Pancreas (tissue), 10 donors: ENCODE measurements around the gene CRYBB1. TPM values are rescaled to one million over a fixed set of nuclear protein-coding genes. Genes with fewer than 3 reads are reported as not detected.

Experiments
- ATAC-seq, 4 donors: fragments of 200-7000 bp; cut with Tn5 transposase; one replicate each; pipeline versions ENCODE4 v1.8.0 to v1.9.1; 2020; ENCODE audit warnings: mild to moderate bottlenecking in 4 of 4, moderate library complexity in 4 of 4
- DNase-seq, 6 donors: peaks; one replicate each; pipeline ENCODE4 v3.0.0-alpha.2; 2020
- FAIRE-seq: peaks from 2 replicates; lab custom pipeline; 2012; peaks lifted over from hg19 to GRCh38; lab: Jason Lieb, UNC
- H3K27ac ChIP-seq, 4 donors: fragments of 200-600 bp; sonication (generic); 1 replicate in 3 of 4; 2 replicates in 1 of 4; pipeline versions ENCODE4 v1.5.0 to v1.8.0; 2020
- H3K27me3 ChIP-seq, 4 donors: fragments of 200-600 bp; one replicate each; pipeline ENCODE4 v1.8.0; 2021
- H3K36me3 ChIP-seq, 3 donors: fragments of 200-600 bp; sonication (generic) in 1 of 3; one replicate each; pipeline versions ENCODE4 v1.5.0 to v1.8.0; 2020 to 2021
- H3K4me1 ChIP-seq, 3 donors: fragments of 200-600 bp; one replicate each; pipeline ENCODE4 v1.8.0; 2021
- H3K4me3 ChIP-seq, 4 donors: fragments of 200-600 bp; sonication (generic) in 2 of 4; one replicate each; pipeline versions ENCODE4 v1.5.0 to v1.8.0; 2020 to 2021
- H3K9me3 ChIP-seq, 4 donors: fragments of 200-600 bp; one replicate each; pipeline ENCODE4 v1.8.0; 2021
- WGBS, 2 donors: extraction: QIAGEN DNeasy Blood & Tissue Kit; methylation state at CpG; one replicate each; pipeline ENCODE4 v1.1.7; 2013; 5-methylcytosine and 5-hydroxymethylcytosine counted together
- intact Hi-C, 3 donors: fragments of 100-400 bp; cut with DNase I; formaldehyde crosslinking; loops; one replicate each; pipeline versions ENCODE4 v1.11.1 to v1.14.2; 2022
- polyA plus RNA-seq, 2 donors: library from polyadenylated mRNA; stranded (reverse); fragments of 200-250 nt; gene quantifications; one replicate each; pipeline ENCODE4 v1.2.3, GENCODE V29; 2013
- total RNA-seq, 6 donors: library from RNA; stranded (reverse); fragmentation: NEBNext Ultra II Directional in 4 of 6; extraction: Animal tissue kit (Norgen Biotek cat#: 25700) in 4 of 6; gene quantifications; one replicate each; pipeline versions ENCODE4 v1.2.1 to v1.2.4, GENCODE V29; 2021 to 2023
- TF ChIP-seq, protein P1 (sequence below), 4 donors: fragments of 200-600 bp; sonication (generic) in 3 of 4; IDR thresholded peaks; one replicate each; pipeline versions ENCODE4 v1.5.0 to v1.8.0; 2021; ENCODE audit warnings: antibody characterized with exemption in 4 of 4
- donor health status: healthy with polysubstance abuse.
- donor health status: DM: no; HTN: no; CAD: no; lungs with moderate emphysema.
- donor health status: DM: no; HTN: no; CAD: no.
- donor health status: control.
- donor health status: control.
- donor health status: Bipolar disorder and iron deficiency.
- donor health status: DM: yes; HTN: yes; CAD: no.
- donor health status: DM: no; HTN: no; CAD: no.
- donor health status: DM: no; HTN: no; CAD: no.
- donor health status: DM: yes; HTN: yes; CAD: no.

Gene CRYBB1
- total and polyA plus RNA-seq, 8 donors = 0.14 to 0.66 (median 0.34) TPM; not detected in 3

DNA sequence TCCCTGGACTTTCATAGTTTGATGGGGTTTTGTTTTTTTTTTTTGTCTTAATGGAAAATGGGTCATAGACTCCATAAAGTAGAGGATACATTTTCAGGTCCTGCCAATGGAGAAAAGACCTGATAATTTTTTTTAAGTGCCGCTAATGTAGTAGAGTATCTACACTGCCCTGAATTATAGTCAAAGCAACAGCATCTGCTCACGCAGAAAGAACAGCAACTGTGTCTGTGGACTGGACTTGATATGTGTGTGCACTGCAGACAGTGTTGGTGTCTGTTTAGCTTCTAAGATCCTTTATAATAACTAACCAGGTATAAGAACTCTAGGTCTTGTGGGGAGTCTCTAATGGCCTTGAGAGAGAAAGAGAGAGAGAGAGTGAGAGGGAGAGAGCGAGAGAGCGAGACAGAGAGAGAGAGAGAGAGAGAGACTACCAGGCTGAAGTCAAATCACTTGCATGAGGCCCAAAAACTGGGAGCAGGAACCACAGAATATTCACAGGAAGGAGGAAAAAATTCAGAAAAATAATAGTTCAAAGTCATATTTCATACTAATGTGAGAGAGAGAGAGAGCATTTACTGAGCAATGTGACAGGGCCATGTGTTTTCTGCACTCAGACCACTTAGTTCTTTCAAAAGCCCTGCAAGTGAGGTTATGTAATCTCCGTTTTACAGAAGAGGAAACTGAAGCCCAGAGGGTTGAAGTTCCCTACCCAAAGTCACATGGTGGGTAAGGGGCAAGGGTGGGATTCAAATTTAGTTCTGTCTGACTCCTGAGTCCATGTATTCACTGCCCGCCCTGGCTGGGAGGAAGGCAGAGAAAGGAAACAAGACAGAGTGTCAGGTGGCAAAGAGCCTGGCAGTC, 30.9 kb upstream of the CRYBB1 start:
- no peaks in the 10 kb centered on the region for H3K9me3 ChIP-seq
- no peaks in the 10 kb centered on the region for H3K27me3 ChIP-seq
- no peaks in the 10 kb centered on the region for H3K36me3 ChIP-seq
- TF ChIP-seq, protein P1, sequence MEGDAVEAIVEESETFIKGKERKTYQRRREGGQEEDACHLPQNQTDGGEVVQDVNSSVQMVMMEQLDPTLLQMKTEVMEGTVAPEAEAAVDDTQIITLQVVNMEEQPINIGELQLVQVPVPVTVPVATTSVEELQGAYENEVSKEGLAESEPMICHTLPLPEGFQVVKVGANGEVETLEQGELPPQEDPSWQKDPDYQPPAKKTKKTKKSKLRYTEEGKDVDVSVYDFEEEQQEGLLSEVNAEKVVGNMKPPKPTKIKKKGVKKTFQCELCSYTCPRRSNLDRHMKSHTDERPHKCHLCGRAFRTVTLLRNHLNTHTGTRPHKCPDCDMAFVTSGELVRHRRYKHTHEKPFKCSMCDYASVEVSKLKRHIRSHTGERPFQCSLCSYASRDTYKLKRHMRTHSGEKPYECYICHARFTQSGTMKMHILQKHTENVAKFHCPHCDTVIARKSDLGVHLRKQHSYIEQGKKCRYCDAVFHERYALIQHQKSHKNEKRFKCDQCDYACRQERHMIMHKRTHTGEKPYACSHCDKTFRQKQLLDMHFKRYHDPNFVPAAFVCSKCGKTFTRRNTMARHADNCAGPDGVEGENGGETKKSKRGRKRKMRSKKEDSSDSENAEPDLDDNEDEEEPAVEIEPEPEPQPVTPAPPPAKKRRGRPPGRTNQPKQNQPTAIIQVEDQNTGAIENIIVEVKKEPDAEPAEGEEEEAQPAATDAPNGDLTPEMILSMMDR (IDR thresholded peaks at IDR 0.05) = no peak
- H3K4me1 ChIP-seq = peaks cover 0 to 2% (median 0%) of the 10 kb centered on the region in 3 donors
- FAIRE-seq (no peak), ATAC-seq (no peak), DNase-seq (no peak)
- intact Hi-C loops = no loop called here
- H3K27ac ChIP-seq = no peak overlapping the region
- no peak overlapping the region for H3K4me3 ChIP-seq
- WGBS, 2 donors = 69 to 81% methylated on average over 6 of the region's 6 CpGs

DNA sequence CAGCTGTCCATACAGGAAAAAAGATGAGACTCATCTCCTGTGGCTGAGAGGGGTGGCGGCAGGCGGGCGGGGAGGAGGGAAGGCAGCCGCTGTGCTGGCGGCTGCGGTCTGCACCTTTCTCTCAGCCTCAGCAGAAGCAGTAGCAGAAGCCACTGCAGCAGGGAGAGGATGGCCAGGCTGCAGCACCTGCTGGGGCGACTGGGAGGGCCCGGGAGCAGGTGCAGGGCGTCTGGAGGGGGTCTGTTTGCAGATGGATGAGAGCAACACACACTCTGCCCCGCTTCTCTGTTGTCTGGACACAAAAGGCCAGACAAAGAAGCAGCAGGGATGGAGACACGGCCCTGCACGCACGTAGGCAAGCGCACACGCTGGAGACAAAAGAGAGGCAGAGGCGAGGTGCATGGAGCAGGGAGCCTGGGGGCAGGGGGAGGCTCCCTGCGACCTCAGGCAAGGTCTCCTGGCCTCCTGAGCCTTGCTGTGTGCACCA, 30.2 kb upstream of the CRYBB1 start:
- ATAC-seq (no peak), DNase-seq (no peak), FAIRE-seq (no peak)
- intact Hi-C loops = no loop called here
- Histone ChIP-seq H3K4me3 (no peak overlapping the region), H3K27me3 (no peaks in the 10 kb centered on the region), H3K27ac (no peak overlapping the region), H3K4me1 (peaks cover 0 to 2% (median 0%) of the 10 kb centered on the region in 3 donors), H3K9me3 (no peaks in the 10 kb centered on the region), H3K36me3 (no peaks in the 10 kb centered on the region)
- TF ChIP-seq, protein P1 (IDR thresholded peaks at IDR 0.05) = no peak
- WGBS, 2 donors = 41 to 44% methylated on average over 17 of the region's 17 CpGs

DNA sequence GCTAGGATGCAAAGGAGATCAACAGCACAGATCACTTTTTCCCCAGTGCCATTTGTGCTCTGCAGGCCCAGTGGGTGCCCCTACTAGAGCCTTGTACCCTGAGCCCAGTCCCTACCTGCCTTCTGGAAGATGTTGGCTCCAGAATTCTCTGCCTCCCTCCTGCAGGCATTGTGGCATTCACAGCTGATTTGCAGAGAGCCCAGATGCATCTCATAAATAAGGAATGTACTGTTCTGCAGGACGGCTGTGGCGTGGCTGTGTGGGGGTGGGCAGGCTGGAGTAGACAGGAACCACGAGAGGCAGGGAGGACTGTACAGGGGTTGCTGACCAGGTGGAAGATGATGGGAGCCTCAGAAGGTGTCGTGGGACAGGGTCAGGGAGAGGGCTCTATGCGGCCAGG, 28.3 kb upstream of the CRYBB1 start:
- Histone ChIP-seq H3K27me3 (no peaks in the 10 kb centered on the region), H3K36me3 (no peaks in the 10 kb centered on the region), H3K4me3 (no peak overlapping the region), H3K27ac (no peak overlapping the region), H3K9me3 (no peaks in the 10 kb centered on the region), H3K4me1 (peaks cover 0 to 2% (median 0%) of the 10 kb centered on the region in 3 donors)
- no peak for ATAC-seq
- TF ChIP-seq, protein P1 (IDR thresholded peaks at IDR 0.05) = no peak
- no peak for DNase-seq
- intact Hi-C loops = no loop called here
- 50 to 54% methylated on average over 5 of the region's 5 CpGs for WGBS, 2 donors
- FAIRE-seq = no peak

DNA sequence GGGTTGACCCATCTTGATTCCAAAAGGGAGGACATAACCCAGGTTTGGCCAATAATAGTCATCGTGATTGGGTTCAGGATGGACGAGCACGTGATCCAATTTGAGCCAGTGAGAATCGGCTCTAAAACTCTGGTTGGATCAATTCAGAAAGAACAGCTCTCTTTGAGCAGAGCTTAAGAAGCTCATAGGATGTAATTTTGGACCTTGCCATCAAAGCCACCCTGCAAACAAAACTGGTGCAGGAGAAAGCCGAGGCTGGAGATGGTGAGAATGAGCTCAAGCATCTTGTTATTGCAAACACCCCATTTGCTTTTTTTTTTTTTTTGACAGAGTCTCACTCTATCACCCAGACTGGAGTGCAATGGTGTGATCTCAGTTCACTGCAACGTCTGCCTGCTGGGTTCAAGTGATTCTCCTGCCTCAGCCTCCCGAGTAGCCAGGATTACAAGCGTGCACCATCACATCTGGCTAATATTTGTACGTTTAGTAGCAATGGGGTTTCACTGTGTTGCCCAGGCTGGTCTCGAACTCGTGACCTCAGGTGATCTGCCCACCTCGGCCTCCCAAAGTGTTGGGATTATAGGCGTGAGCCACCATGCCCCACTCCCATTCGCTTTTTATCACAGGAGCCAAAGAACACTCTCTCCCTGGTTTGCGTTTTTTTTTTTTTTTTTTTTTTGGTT, 25.7 kb upstream of the CRYBB1 start:
- FAIRE-seq (no peak), DNase-seq (no peak), ATAC-seq (no peak)
- Histone ChIP-seq H3K4me3 (no peak overlapping the region), H3K36me3 (no peaks in the 10 kb centered on the region), H3K27me3 (no peaks in the 10 kb centered on the region), H3K27ac (no peak overlapping the region), H3K9me3 (no peaks in the 10 kb centered on the region), H3K4me1 (peaks cover 0 to 2% (median 0%) of the 10 kb centered on the region in 3 donors)
- TF ChIP-seq, protein P1 (IDR thresholded peaks at IDR 0.05) = no peak
- WGBS, 2 donors = 81 to 84% methylated on average over 15 of the region's 15 CpGs
- intact Hi-C loops = no loop called here
